ENCODE data around the gene TMPRSS9.

Gene TMPRSS9

GRCh38 chr19:2417881-2418406 is 57.9 kb downstream of the TMPRSS9 start:
- H3K4me3 ChIP-seq (ENCODE audit: low read depth in 1 of 2, low read length in 2 of 2) = no peak overlapping the region
- peaks cover 0 to 3% of the 10 kb centered on the region in 2 donors for H3K36me3 ChIP-seq (ENCODE audit: control insufficient read depth in 1 of 2, insufficient read depth in 2 of 2, low read length in 2 of 2)
- H3K9ac ChIP-seq (ENCODE audit: low read depth in 1 of 2, low read length in 2 of 2) = no peak overlapping the region
- no peak overlapping the region for H3K27ac ChIP-seq (ENCODE audit: low read depth, low read length)
- H3K4me1 ChIP-seq (ENCODE audit: control insufficient read depth in 1 of 2, insufficient read depth in 2 of 2, low read length in 2 of 2) = no peaks in the 10 kb centered on the region
- no peaks in the 10 kb centered on the region for H3K27me3 ChIP-seq (ENCODE audit: control insufficient read depth in 1 of 2, insufficient read depth in 2 of 2, low read length in 2 of 2)
- no peaks in the 10 kb centered on the region for H3K9me3 ChIP-seq (ENCODE audit: control insufficient read depth in 1 of 2, low read length in 2 of 2)

GRCh38 chr19:2419754-2420153 is 59.7 kb downstream of the TMPRSS9 start:
- no peaks in the 10 kb centered on the region for H3K27me3 ChIP-seq (ENCODE audit: control insufficient read depth in 1 of 2, insufficient read depth in 2 of 2, low read length in 2 of 2)
- peaks cover 3 to 5% of the 10 kb centered on the region in 2 donors for H3K36me3 ChIP-seq (ENCODE audit: control insufficient read depth in 1 of 2, insufficient read depth in 2 of 2, low read length in 2 of 2)
- H3K4me1 ChIP-seq (ENCODE audit: control insufficient read depth in 1 of 2, insufficient read depth in 2 of 2, low read length in 2 of 2) = no peaks in the 10 kb centered on the region
- H3K9ac ChIP-seq (ENCODE audit: low read depth in 1 of 2, low read length in 2 of 2) = no peak overlapping the region
- no peak overlapping the region for H3K27ac ChIP-seq (ENCODE audit: low read depth, low read length)
- no peak overlapping the region for H3K4me3 ChIP-seq (ENCODE audit: low read depth in 1 of 2, low read length in 2 of 2)
- no peaks in the 10 kb centered on the region for H3K9me3 ChIP-seq (ENCODE audit: control insufficient read depth in 1 of 2, low read length in 2 of 2)

- Histone ChIP-seq H3K9me3 (ENCODE audit: control insufficient read depth in 1 of 2, low read length in 2 of 2) (no peaks in the 10 kb centered on the region), H3K9ac (ENCODE audit: low read depth in 1 of 2, low read length in 2 of 2) (no peak overlapping the region), H3K4me3 (ENCODE audit: low read depth in 1 of 2, low read length in 2 of 2) (no peak overlapping the region), H3K4me1 (ENCODE audit: control insufficient read depth in 1 of 2, insufficient read depth in 2 of 2, low read length in 2 of 2) (no peaks in the 10 kb centered on the region), H3K36me3 (ENCODE audit: control insufficient read depth in 1 of 2, insufficient read depth in 2 of 2, low read length in 2 of 2) (peaks cover 3 to 5% of the 10 kb centered on the region in 2 donors), H3K27ac (ENCODE audit: low read depth, low read length) (no peak overlapping the region), H3K27me3 (ENCODE audit: control insufficient read depth in 1 of 2, insufficient read depth in 2 of 2, low read length in 2 of 2) (no peaks in the 10 kb centered on the region)
These were observed 60.4 kb downstream of the TMPRSS9 start for GRCh38 chr19:2420490-2420889.

DNA sequence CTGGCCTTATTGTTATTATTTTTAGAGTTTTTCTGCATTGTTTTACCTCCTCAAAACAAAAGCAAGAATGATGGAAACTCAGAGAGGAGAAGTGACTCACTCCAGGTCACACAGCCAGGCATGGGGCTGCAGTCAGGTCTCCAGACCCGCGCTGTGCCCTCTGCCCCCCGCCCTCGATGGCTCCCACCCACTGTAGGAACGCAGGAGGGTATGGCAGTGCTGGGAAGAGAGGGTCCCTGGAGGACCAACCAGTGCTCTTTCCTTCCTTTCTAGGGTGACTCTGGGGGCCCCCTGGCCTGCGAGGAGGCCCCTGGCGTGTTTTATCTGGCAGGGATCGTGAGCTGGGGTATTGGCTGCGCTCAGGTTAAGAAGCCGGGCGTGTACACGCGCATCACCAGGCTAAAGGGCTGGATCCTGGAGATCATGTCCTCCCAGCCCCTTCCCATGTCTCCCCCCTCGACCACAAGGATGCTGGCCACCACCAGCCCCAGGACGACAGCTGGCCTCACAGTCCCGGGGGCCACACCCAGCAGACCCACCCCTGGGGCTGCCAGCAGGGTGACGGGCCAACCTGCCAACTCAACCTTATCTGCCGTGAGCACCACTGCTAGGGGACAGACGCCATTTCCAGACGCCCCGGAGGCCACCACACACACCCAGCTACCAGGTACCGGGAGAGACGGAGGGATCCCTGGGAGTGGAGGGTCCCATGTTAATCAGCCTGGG is 61.7 kb downstream of the TMPRSS9 start:
- no peak overlapping the region for H3K27ac ChIP-seq (ENCODE audit: low read depth, low read length)
- peaks cover 1 to 5% of the 10 kb centered on the region in 2 donors for H3K36me3 ChIP-seq (ENCODE audit: control insufficient read depth in 1 of 2, insufficient read depth in 2 of 2, low read length in 2 of 2)
- no peak overlapping the region for H3K4me3 ChIP-seq (ENCODE audit: low read depth in 1 of 2, low read length in 2 of 2)

DNA sequence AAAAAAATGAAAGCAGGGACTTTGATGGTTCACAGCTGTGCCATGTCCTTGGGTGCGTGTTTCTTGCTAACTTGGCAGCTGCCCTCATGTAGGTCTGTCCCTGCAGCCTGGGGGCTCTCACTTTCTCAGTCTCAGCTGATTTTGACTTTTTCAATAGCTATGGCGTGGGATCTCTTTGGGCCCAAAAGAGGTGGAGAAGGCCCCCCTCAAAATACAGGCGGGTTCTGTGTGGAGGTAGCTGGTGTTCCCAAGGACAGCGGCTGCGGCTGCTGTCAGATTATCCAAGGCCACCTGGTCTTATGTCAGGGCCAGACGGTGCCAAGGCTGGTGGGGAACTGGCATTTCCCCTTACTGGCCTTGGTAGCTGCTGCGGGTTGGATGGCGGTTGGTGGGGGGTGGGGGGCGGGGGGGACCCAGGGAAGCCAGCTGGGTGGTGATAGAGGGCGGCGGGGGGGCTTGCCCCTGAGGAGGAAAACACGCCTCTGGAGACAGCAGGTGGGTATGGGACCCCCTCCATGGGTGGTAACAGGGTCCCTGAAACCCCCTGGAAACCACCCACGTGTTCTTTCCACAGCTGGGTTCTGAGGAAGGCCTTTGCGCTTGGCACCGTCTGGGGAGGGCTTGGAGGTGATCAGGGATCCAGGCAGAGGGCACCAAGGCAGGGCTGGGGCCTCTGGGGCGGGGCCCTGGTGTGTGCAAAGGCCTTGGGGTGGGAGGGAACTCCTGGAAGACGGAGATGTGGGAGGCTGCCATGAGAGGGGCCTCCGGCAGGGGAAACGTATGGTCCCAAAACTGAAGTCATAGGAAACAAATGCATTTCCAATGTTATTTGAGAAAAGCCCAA is 63.2 kb downstream of the TMPRSS9 start:
- no peaks in the 10 kb centered on the region for H3K9me3 ChIP-seq (ENCODE audit: control insufficient read depth in 1 of 2, low read length in 2 of 2)
- H3K36me3 ChIP-seq (ENCODE audit: control insufficient read depth in 1 of 2, insufficient read depth in 2 of 2, low read length in 2 of 2) = peaks cover 0 to 5% of the 10 kb centered on the region in 2 donors
- no peak overlapping the region for H3K27ac ChIP-seq (ENCODE audit: low read depth, low read length)
- H3K27me3 ChIP-seq (ENCODE audit: control insufficient read depth in 1 of 2, insufficient read depth in 2 of 2, low read length in 2 of 2) = no peaks in the 10 kb centered on the region
- peaks cover 7 to 19% of the 10 kb centered on the region in 2 donors for H3K4me1 ChIP-seq (ENCODE audit: control insufficient read depth in 1 of 2, insufficient read depth in 2 of 2, low read length in 2 of 2)
- no peak overlapping the region for H3K9ac ChIP-seq (ENCODE audit: low read depth in 1 of 2, low read length in 2 of 2)
- no peak overlapping the region for H3K4me3 ChIP-seq (ENCODE audit: low read depth in 1 of 2, low read length in 2 of 2)

More for the DNA sequence above, 61.7 kb downstream of the TMPRSS9 start:
- Histone ChIP-seq H3K4me1 (ENCODE audit: control insufficient read depth in 1 of 2, insufficient read depth in 2 of 2, low read length in 2 of 2) (peaks cover 7 to 11% of the 10 kb centered on the region in 2 donors), H3K9ac (ENCODE audit: low read depth in 1 of 2, low read length in 2 of 2) (no peak overlapping the region), H3K9me3 (ENCODE audit: control insufficient read depth in 1 of 2, low read length in 2 of 2) (no peaks in the 10 kb centered on the region), H3K27me3 (ENCODE audit: control insufficient read depth in 1 of 2, insufficient read depth in 2 of 2, low read length in 2 of 2) (no peaks in the 10 kb centered on the region)

DNA sequence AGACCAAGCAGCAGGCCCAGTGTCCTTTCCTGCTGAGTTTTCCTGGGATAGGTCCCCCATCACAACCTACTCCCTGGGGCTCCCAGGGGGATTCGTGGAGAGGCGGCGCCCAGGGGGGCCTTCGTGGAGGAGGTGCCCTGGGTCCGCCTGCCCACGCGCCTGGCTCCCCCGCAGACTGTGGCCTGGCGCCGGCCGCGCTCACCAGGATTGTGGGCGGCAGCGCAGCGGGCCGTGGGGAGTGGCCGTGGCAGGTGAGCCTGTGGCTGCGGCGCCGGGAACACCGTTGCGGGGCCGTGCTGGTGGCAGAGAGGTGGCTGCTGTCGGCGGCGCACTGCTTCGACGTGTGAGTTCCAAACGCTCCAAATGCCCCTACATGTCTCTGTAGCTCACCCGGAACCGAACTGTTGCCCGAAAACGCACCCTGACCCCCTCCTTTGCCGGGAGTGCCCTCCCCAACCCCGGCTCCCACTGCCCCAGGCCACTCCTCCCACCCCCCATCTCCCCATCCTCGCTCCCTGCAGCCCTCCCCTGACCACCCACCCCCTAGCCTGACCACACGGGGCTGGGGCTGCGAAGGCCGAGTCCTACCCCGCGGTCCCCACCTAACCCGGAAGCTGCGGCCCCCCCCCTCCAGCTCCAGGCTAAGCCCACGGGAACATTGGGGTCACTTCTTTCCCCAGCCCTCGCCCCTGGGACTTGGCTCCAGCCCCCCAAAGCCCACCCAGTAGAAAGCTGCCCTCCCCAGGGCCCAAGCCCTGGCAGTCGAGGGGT is 64.0 kb downstream of the TMPRSS9 start:
- Histone ChIP-seq H3K4me1 (ENCODE audit: control insufficient read depth in 1 of 2, insufficient read depth in 2 of 2, low read length in 2 of 2) (peaks cover 7 to 27% of the 10 kb centered on the region in 2 donors), H3K36me3 (ENCODE audit: control insufficient read depth in 1 of 2, insufficient read depth in 2 of 2, low read length in 2 of 2) (peaks cover 0 to 5% of the 10 kb centered on the region in 2 donors), H3K4me3 (ENCODE audit: low read depth in 1 of 2, low read length in 2 of 2) (no peak overlapping the region), H3K27ac (ENCODE audit: low read depth, low read length) (no peak overlapping the region), H3K9me3 (ENCODE audit: control insufficient read depth in 1 of 2, low read length in 2 of 2) (no peaks in the 10 kb centered on the region), H3K27me3 (ENCODE audit: control insufficient read depth in 1 of 2, insufficient read depth in 2 of 2, low read length in 2 of 2) (no peaks in the 10 kb centered on the region), H3K9ac (ENCODE audit: low read depth in 1 of 2, low read length in 2 of 2) (no peak overlapping the region)

GRCh38 chr19:2424686-2425621 is 64.9 kb downstream of the TMPRSS9 start:
- Histone ChIP-seq H3K27ac (ENCODE audit: low read depth, low read length) (no peak overlapping the region), H3K9me3 (ENCODE audit: control insufficient read depth in 1 of 2, low read length in 2 of 2) (no peaks in the 10 kb centered on the region), H3K27me3 (ENCODE audit: control insufficient read depth in 1 of 2, insufficient read depth in 2 of 2, low read length in 2 of 2) (no peaks in the 10 kb centered on the region), H3K4me3 (ENCODE audit: low read depth in 1 of 2, low read length in 2 of 2) (no peak overlapping the region), H3K36me3 (ENCODE audit: control insufficient read depth in 1 of 2, insufficient read depth in 2 of 2, low read length in 2 of 2) (peaks cover 0 to 5% of the 10 kb centered on the region in 2 donors), H3K4me1 (ENCODE audit: control insufficient read depth in 1 of 2, insufficient read depth in 2 of 2, low read length in 2 of 2) (peaks cover 7 to 28% of the 10 kb centered on the region in 2 donors), H3K9ac (ENCODE audit: low read depth in 1 of 2, low read length in 2 of 2) (no peak overlapping the region)

DNA sequence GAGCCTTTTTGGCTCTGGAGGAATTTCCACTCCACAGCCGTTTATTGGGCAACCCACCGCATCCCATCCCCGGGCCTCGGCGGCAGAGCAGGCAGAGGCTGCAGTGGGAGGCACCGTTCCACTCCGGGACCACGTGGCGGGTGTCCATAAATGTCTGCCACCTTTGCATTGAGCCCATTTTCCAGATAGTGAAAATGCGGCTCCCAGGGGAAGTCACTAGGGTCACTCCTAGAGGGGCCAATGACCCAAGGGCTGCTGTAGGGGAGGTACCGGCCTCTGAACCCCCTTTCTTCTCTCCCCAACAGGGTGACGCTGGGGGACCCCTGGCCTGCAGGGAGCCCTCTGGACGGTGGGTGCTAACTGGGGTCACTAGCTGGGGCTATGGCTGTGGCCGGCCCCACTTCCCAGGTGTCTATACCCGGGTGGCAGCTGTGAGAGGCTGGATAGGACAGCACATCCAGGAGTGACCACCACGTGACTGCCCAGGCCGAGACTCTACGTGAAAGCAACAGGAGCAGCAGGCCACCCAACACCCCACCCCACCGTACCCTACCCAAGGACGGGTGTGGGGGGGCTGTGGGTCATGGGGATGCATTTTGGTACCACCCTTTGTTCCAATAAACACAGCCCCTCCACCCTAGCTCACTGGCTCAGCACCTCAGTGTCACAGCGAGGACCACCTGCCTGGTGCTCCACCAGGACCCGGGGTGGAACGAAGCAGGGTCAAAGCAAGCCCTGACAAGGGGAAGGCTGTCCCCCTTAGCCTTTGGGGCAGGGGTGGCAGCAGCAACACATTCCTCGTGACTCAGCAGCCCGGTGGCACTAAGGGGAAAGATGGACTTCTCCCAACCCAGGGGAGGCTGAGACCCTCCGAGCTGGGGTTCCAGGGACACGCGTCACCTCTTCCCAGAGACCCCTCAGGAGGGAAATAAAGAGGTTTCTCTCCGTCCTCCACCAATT is 65.8 kb downstream of the TMPRSS9 start:
- H3K27me3 ChIP-seq (ENCODE audit: control insufficient read depth in 1 of 2, insufficient read depth in 2 of 2, low read length in 2 of 2) = no peaks in the 10 kb centered on the region
- peaks cover 4 to 5% of the 10 kb centered on the region in 2 donors for H3K36me3 ChIP-seq (ENCODE audit: control insufficient read depth in 1 of 2, insufficient read depth in 2 of 2, low read length in 2 of 2)
- peak overlapping the region; percentile 58 to 85 for H3K9ac ChIP-seq (ENCODE audit: low read depth in 1 of 2, low read length in 2 of 2)
- peak overlapping the region; percentile 93 to 96 for H3K4me3 ChIP-seq (ENCODE audit: low read depth in 1 of 2, low read length in 2 of 2)
- H3K9me3 ChIP-seq (ENCODE audit: control insufficient read depth in 1 of 2, low read length in 2 of 2) = no peaks in the 10 kb centered on the region
- H3K4me1 ChIP-seq (ENCODE audit: control insufficient read depth in 1 of 2, insufficient read depth in 2 of 2, low read length in 2 of 2) = peaks cover 7 to 28% of the 10 kb centered on the region in 2 donors
- no peak overlapping the region for H3K27ac ChIP-seq (ENCODE audit: low read depth, low read length)
